H1 (cell line): ENCODE measurements around the gene COPS2. TPM values are rescaled to one million over a fixed set of nuclear protein-coding genes. Genes with fewer than 3 reads are reported as not detected.

Source experiments
- CTCF ChIA-PET: fragments of 300-600 bp; sonication (Branson Sonifier 250); formaldehyde crosslinking; loops from one replicate; lab custom pipeline; 2021; ENCODE audit not compliant: partially characterized antibody; lab: Charles Lee
- POLR2A ChIA-PET: fragments of 300-600 bp; sonication (Branson Sonifier 250); formaldehyde crosslinking; loops from one replicate; lab custom pipeline; 2021; ENCODE audit warnings: inconsistent platforms; ENCODE audit not compliant: partially characterized antibody; lab: Charles Lee
- DNase-seq, 2 experiments: peaks; one replicate each; pipeline versions ENCODE4 v3.0.0 to v3.0.0-alpha.2; 2010 to 2022; ENCODE audit warnings: low spot score in 2 of 2, low read depth in 1 of 2, mixed read lengths in 1 of 2
- FAIRE-seq: peaks from 2 replicates; lab custom pipeline; 2011; peaks lifted over from hg19 to GRCh38; lab: Jason Lieb, UNC
- H2AFZ ChIP-seq: 2 replicates; pipeline ENCODE4 v1.8.1; 2012; ENCODE audit warnings: low read length, inconsistent platforms
- H2AK5ac ChIP-seq: 2 replicates; pipeline ENCODE4 v1.6.1; 2013; ENCODE audit warnings: low read depth, low read length
- H2BK120ac ChIP-seq: replicated peaks from 2 replicates; pipeline ENCODE3; 2013; ENCODE audit warnings: low read depth, low read length, inconsistent platforms
- H2BK12ac ChIP-seq: 2 replicates; pipeline ENCODE4 v1.6.1; 2013; ENCODE audit warnings: low read depth, low read length
- H2BK15ac ChIP-seq: 2 replicates; pipeline ENCODE4 v1.6.1; 2013; ENCODE audit warnings: low read length
- H2BK20ac ChIP-seq: 2 replicates; pipeline ENCODE4 v1.6.1; 2013; ENCODE audit warnings: low read length
- H2BK5ac ChIP-seq: 2 replicates; pipeline ENCODE4 v1.6.1; 2013; ENCODE audit warnings: low read depth, low read length
- H3K14ac ChIP-seq: 2 replicates; pipeline ENCODE4 v1.6.1; 2013; ENCODE audit warnings: inconsistent platforms; ENCODE audit not compliant: insufficient read length
- H3K18ac ChIP-seq: 2 replicates; pipeline ENCODE4 v1.6.1; 2013; ENCODE audit warnings: low read length; ENCODE audit errors: extremely low read depth
- H3K23ac ChIP-seq: 2 replicates; pipeline ENCODE4 v1.6.1; 2013; ENCODE audit warnings: inconsistent platforms; ENCODE audit not compliant: insufficient read length
- H3K23me2 ChIP-seq: 2 replicates; pipeline ENCODE4 v1.6.1; 2013; ENCODE audit warnings: low read depth, low read length
- H3K27ac ChIP-seq: 2 replicates; pipeline ENCODE4 v1.6.1; 2011; ENCODE audit warnings: low read depth, low read length, inconsistent platforms
- H3K27me3 ChIP-seq, 4 experiments: replicated peaks in 1 of 4; 1 replicate in 1 of 4; 2 replicates in 3 of 4; pipeline versions ENCODE4 v1.6.1 to v1.8.1; 2011 to 2013; ENCODE audit warnings: low read length in 3 of 4, mild to moderate bottlenecking in 3 of 4, inconsistent platforms in 2 of 4, mixed read lengths in 2 of 4, moderate library complexity in 1 of 4; ENCODE audit not compliant: control insufficient read depth in 3 of 4, insufficient read depth in 3 of 4; ENCODE audit errors: extremely low read depth in 1 of 4
- H3K36me3 ChIP-seq, 4 experiments: 2 replicates each; pipeline versions ENCODE4 v1.6.1 to v1.8.1; 2011 to 2013; ENCODE audit warnings: mild to moderate bottlenecking in 4 of 4, low read length in 3 of 4, moderate library complexity in 2 of 4, control low read depth in 1 of 4, inconsistent platforms in 1 of 4; ENCODE audit not compliant: insufficient read depth in 4 of 4, control insufficient read depth in 2 of 4
- H3K4ac ChIP-seq: replicated peaks from 2 replicates; pipeline ENCODE3; 2013; ENCODE audit warnings: low read length, low read depth, mixed read lengths, inconsistent platforms; ENCODE audit not compliant: insufficient read length
- H3K4me1 ChIP-seq, 4 experiments: replicated peaks in 1 of 4; 1 replicate in 1 of 4; 2 replicates in 3 of 4; pipeline versions ENCODE4 v1.6.1 to v1.8.1; 2011 to 2013; ENCODE audit warnings: low read length in 3 of 4, inconsistent platforms in 2 of 4, mixed read lengths in 1 of 4; ENCODE audit not compliant: insufficient read depth in 4 of 4, control insufficient read depth in 3 of 4
- H3K4me2 ChIP-seq, 2 experiments: 2 replicates each; pipeline versions ENCODE4 v1.6.1 to v1.8.1; 2011 to 2013; ENCODE audit warnings: low read depth in 2 of 2, low read length in 2 of 2, control low read depth in 1 of 2, inconsistent platforms in 1 of 2, mild to moderate bottlenecking in 1 of 2; ENCODE audit not compliant: insufficient read depth in 1 of 2
- H3K4me3 ChIP-seq, 4 experiments: fragments of 200-600, 300-600 bp in 1 of 4; sonication (generic), shearing (Covaris generic), sonication (Bioruptor Twin) in 1 of 4; 2 replicates each; pipeline versions ENCODE4 v1.5.1 to v1.8.1; 2011 to 2016; ENCODE audit warnings: low read length in 4 of 4, low read depth in 3 of 4, control low read depth in 2 of 4, inconsistent platforms in 2 of 4, mild to moderate bottlenecking in 2 of 4, mixed read lengths in 1 of 4, moderate library complexity in 1 of 4; ENCODE audit not compliant: insufficient read depth in 2 of 4; ENCODE audit errors: extremely low read depth in 1 of 4
- H3K56ac ChIP-seq: replicated peaks from 2 replicates; pipeline ENCODE3; 2013; ENCODE audit warnings: low read depth, mild to moderate bottlenecking, mixed read lengths, low read length, inconsistent platforms; ENCODE audit not compliant: insufficient read length
- H3K79me1 ChIP-seq: 2 replicates; pipeline ENCODE4 v1.6.1; 2013; ENCODE audit warnings: low read depth, low read length, control low read depth
- H3K79me2 ChIP-seq, 2 experiments: 2 replicates each; pipeline versions ENCODE4 v1.6.1 to v1.8.1; 2012 to 2013; ENCODE audit warnings: low read length in 2 of 2, mild to moderate bottlenecking in 2 of 2, inconsistent platforms in 1 of 2; ENCODE audit not compliant: insufficient read depth in 2 of 2, control insufficient read depth in 1 of 2
- H3K9ac ChIP-seq, 4 experiments: replicated peaks in 1 of 4; 1 replicate in 1 of 4; 2 replicates in 3 of 4; pipeline versions ENCODE4 v1.6.1 to v1.8.1; 2011 to 2013; ENCODE audit warnings: low read depth in 3 of 4, low read length in 3 of 4, control low read depth in 2 of 4, mild to moderate bottlenecking in 2 of 4, moderate library complexity in 2 of 4, inconsistent platforms in 1 of 4; ENCODE audit errors: extremely low read depth in 1 of 4
- H3K9me3 ChIP-seq, 2 experiments: 2 replicates each; pipeline versions ENCODE4 v1.6.1 to v1.8.1; 2012 to 2013; ENCODE audit warnings: mild to moderate bottlenecking in 2 of 2, moderate library complexity in 2 of 2, control low read depth in 1 of 2, inconsistent platforms in 1 of 2, low read depth in 1 of 2, low read length in 1 of 2, mixed read lengths in 1 of 2; ENCODE audit not compliant: insufficient read depth in 2 of 2
- H4K20me1 ChIP-seq, 2 experiments: replicated peaks in 1 of 2; 2 replicates each; pipeline versions ENCODE3 to v1.8.1; 2011 to 2013; ENCODE audit warnings: inconsistent platforms in 2 of 2, low read length in 2 of 2, mild to moderate bottlenecking in 1 of 2; ENCODE audit not compliant: insufficient read depth in 2 of 2, control insufficient read depth in 1 of 2
- H4K5ac ChIP-seq: 2 replicates; pipeline ENCODE4 v1.6.1; 2013; ENCODE audit warnings: low read length, low read depth, mixed read lengths, inconsistent platforms; ENCODE audit not compliant: insufficient read length
- H4K8ac ChIP-seq: 2 replicates; pipeline ENCODE4 v1.8.0; 2013; ENCODE audit warnings: mild to moderate bottlenecking, moderate library complexity, low read length, inconsistent platforms; ENCODE audit not compliant: insufficient read depth; ENCODE audit errors: extremely low read depth
- H4K91ac ChIP-seq: replicated peaks from 2 replicates; pipeline ENCODE3; 2013; ENCODE audit warnings: low read length, mixed read lengths, inconsistent platforms; ENCODE audit not compliant: insufficient read length
- ASH2L ChIP-seq: fragments of 200-600, 300-600 bp; sonication (generic); IDR thresholded peaks from one replicate; pipeline ENCODE4 v1.7.1; 2017; ENCODE audit warnings: low read length
- CHD2 ChIP-seq: IDR thresholded peaks from 2 replicates; pipeline ENCODE4 v1.6.1; 2012; ENCODE audit warnings: low read length, improper control_type of control experiment
- GABPA ChIP-seq: IDR thresholded peaks from 2 replicates; pipeline ENCODE4 v1.6.1; 2011; ENCODE audit warnings: mild to moderate bottlenecking, low read length, moderate library complexity, borderline replicate concordance; ENCODE audit not compliant: insufficient read depth
- KDM1A ChIP-seq: fragments of 200-600, 300-600 bp; sonication (generic); IDR thresholded peaks from 2 replicates; pipeline ENCODE4 v1.7.1; 2016; ENCODE audit warnings: mild to moderate bottlenecking, low read length, borderline replicate concordance
- NANOG ChIP-seq: IDR thresholded peaks from 2 replicates; pipeline ENCODE4 v1.6.1; 2011; ENCODE audit warnings: low read length, low read depth, mild to moderate bottlenecking, inconsistent platforms; ENCODE audit not compliant: insufficient read depth, poor library complexity, severe bottlenecking
- RBBP5 ChIP-seq: IDR thresholded peaks from 2 replicates; pipeline ENCODE4 v1.7.1; 2012; ENCODE audit warnings: low read depth, mild to moderate bottlenecking, inconsistent platforms, low read length, moderate library complexity, borderline replicate concordance
- SIN3A ChIP-seq, 2 experiments: IDR thresholded peaks in 1 of 2; conservative IDR thresholded peaks in 1 of 2; 2 replicates each; pipeline ENCODE4 v1.6.1; 2011 to 2012; ENCODE audit warnings: low read length in 2 of 2, improper control_type of control experiment in 1 of 2, low read depth in 1 of 2, mild to moderate bottlenecking in 1 of 2
- SIRT6 ChIP-seq: IDR thresholded peaks from one replicate; pipeline ENCODE4 v1.7.1; 2012; ENCODE audit warnings: low read length, inconsistent platforms
- SP2 ChIP-seq: IDR thresholded peaks from 2 replicates; pipeline ENCODE4 v1.6.1; 2012; ENCODE audit warnings: mild to moderate bottlenecking, low read length, inconsistent platforms
- TAF1 ChIP-seq: IDR thresholded peaks from 2 replicates; pipeline ENCODE4 v1.6.1; 2011; ENCODE audit warnings: mild to moderate bottlenecking, low read depth, low read length
- USF2 ChIP-seq: IDR thresholded peaks from 2 replicates; pipeline ENCODE4 v1.6.1; 2011; ENCODE audit warnings: low read length, improper control_type of control experiment
- WGBS, 2 experiments: shearing (Covaris generic) in 1 of 2; methylation state at CpG; one replicate each; pipeline versions ENCODE4 v1.1.6 to v1.1.7; 2013 to 2015; ENCODE audit warnings: low lambda C conversion rate in 2 of 2, mixed read lengths in 2 of 2, inconsistent platforms in 1 of 2, low coverage in 1 of 2, missing lambda C conversion rate in 1 of 2; ENCODE audit not compliant: insufficient replicate concordance in 2 of 2, insufficient coverage in 1 of 2, insufficient read length in 1 of 2; ENCODE audit errors: extremely low coverage in 1 of 2, missing lambda C conversion rate in 1 of 2; 5-methylcytosine and 5-hydroxymethylcytosine counted together
- polyA plus RNA-seq, 7 experiments: library from polyadenylated mRNA; depleted of rRNA in 3 of 7; stranded (reverse) in 5 of 7; unstranded in 2 of 7; fragments of >200 nt in 5 of 7; fragments of 200-250 nt in 2 of 7; gene quantifications; 1 replicate in 5 of 7; 2 replicates in 1 of 7; 4 replicates in 1 of 7; pipeline versions ENCODE4 v1.2.1 to v1.2.3, GENCODE V29; 2011 to 2013; ENCODE audit warnings: missing spikeins in 2 of 7, mixed read lengths in 2 of 7
- total RNA-seq: library from RNA; stranded (reverse); fragmentation: NEBNext Ultra II Directional; extraction: Animal tissue kit (Norgen Biotek cat#: 25700); gene quantifications from 2 replicates; pipeline ENCODE4 v1.2.1, GENCODE V29; 2021

The COPS2 gene
- total and polyA plus RNA-seq, 2 of the 8 experiments (the other 6 are each of a cell fraction or from before 2014, with no cell fraction given) = 17.7 to 85.1 TPM

- Histone ChIP-seq H4K91ac (no peak overlapping the region), H4K20me1 (no peaks in the 10 kb centered on the region), H3K4me2 (no peak overlapping the region), H2BK12ac (no peak overlapping the region), H2BK5ac (no peak overlapping the region), H3K56ac (no peak overlapping the region), H4K5ac (no peak overlapping the region), H2BK20ac (no peak overlapping the region), H2BK15ac (no peak overlapping the region), H3K4ac (no peak overlapping the region), H3K27ac (no peak overlapping the region), H3K23me2 (no peaks in the 10 kb centered on the region; the same call in 1 of the 2 replicates), H3K79me2 (peaks cover 0 to 7% of the 10 kb centered on the region in 2 experiments; a peak in 2 of 4 replicates), H3K9ac (no peak overlapping the region), H3K36me3 (no peaks in the 10 kb centered on the region), H2BK120ac (no peak overlapping the region), H3K4me1 (no peaks in the 10 kb centered on the region), H3K9me3 (no peaks in the 10 kb centered on the region), H4K8ac (no peak overlapping the region), H3K4me3 (no peak overlapping the region), H2AK5ac (no peak overlapping the region), H2AFZ (no peak overlapping the region), H3K23ac (no peak overlapping the region), H3K18ac (no peak overlapping the region), H3K79me1 (no peaks in the 10 kb centered on the region), H3K14ac (no peak overlapping the region), H3K27me3 (no peaks in the 10 kb centered on the region; a peak in 2 of 7 replicates)
- no peak for FAIRE-seq
- ChIA-PET CTCF (no interaction called here), POLR2A (interaction anchor here (3.3 kb wide), 1 partner anchor 13 kb away, joined by 17 read pairs; the partner anchor contains the start of gene COPS2)
- 95% methylated on average over 3 of the region's 3 CpGs; no CpG with 5 or more reads in 1 of the 2 experiments for WGBS, 2 experiments
- no peak for DNase-seq
- no peak for TF ChIP-seq TAF1
- TF ChIP-seq SIRT6 = no peak
- no peak for TF ChIP-seq USF2
- TF ChIP-seq ASH2L = no peak
- TF ChIP-seq RBBP5 = no peak
- no peak for TF ChIP-seq CHD2
- TF ChIP-seq KDM1A = no peak
- no peak for TF ChIP-seq SIN3A (conservative IDR thresholded peaks at IDR 0.05 in 1 of 2, IDR thresholded peaks at IDR 0.05 in 1 of 2; ENCODE audit: low read depth in 1 of 2, low read length in 2 of 2)
- TF ChIP-seq GABPA = no peak
- no peak for TF ChIP-seq SP2
- TF ChIP-seq NANOG = no peak
Measured at GRCh38 chr15:49168016-49168415, 12.6 kb upstream of the COPS2 start.
